NCI-H2196 treated with DMSO at 0.1 percent for 48 hours (cell line): Measurements from ENCODE around the gene MAJIN.

Experiments used
- DNase-seq: peaks from one replicate; lab custom pipeline; 2025; ENCODE audit not compliant: unreplicated experiment; lab: John Stamatoyannopoulos, UW

Gene MAJIN

DNA sequence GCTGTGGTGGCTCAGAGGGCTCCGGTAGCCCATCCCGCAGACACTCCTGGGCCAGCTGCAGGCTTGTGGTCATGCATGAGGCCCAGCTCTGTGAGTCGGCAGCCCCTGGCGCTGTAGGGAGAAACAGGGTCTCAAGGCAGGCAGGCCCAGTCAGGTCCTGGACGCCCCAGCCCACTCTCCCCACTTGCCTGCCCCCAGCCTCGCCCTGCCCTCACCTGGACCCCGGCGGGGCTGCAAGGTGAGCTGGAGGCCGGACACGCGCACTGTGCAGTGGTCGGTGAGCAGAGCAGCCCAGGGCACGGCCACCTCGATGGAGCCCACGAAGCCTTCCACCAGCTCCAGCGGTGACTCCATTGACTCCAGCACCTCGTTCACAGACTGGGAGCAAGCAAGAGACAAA, 57.8 kb downstream of the MAJIN start:
- DNase-seq = no peak

GRCh38 chr11:64913171-64913727, 58.7 kb downstream of the MAJIN start:
- no peak for DNase-seq

- no peak for DNase-seq
These were observed 60.2 kb downstream of the MAJIN start for GRCh38 chr11:64911689-64912088.

DNA sequence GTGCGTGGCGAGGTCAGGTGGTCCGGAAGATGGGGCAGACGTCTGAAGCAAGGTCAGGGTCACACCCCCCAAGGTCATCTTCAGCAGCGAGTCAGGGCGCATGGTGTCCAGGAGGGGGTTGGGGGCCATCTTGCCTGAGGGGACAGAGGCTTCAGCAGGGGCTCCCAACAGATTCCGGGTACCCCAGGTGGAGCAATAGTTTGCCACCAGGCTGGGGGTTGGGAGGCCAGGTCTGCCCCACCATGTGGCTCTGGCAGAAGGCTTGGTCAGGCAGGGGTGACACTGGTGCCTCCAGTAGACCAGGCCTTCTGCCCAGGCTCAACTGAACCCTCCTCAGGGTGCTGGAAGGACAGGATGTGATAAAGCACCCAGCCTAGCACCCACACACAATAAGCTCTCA, 60.8 kb downstream of the MAJIN start:
- DNase-seq = no peak

- DNase-seq = no peak
These were observed 61.3 kb downstream of the MAJIN start for GRCh38 chr11:64910451-64911093.

DNA sequence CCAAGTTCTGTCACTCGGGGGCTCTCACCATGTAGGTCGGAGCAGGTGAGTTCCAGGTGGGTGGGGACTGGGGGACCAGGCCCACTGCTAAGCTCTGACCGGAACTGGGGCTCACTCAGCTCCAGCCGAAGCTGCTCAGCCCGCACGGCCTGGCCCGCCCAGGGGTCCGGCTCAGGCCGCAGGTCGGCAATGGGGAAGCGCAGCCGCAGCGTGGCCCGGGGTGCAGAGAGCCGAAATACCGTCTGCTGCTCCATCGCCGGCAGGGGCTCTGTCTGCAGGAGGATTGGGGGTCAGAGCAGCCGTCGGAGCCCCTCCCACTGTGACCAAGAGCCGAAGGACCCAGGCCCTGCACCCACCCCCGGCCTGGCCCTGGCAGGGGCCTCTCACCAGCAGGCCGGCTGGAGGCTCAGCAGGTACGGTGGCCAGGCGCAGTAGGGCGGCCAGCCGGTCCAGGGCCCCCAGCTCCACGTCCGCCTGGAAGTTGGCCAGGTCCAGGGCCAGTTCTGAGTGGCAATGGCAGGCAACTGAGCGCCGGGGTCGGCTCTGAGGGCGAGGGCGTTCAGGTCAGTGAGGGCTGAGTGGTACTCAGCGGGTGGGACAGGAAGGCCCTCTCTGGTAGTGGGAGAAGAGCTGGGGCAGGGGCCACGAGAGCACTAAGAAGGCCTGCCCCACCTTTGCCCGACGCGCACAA, 62.1 kb downstream of the MAJIN start:
- DNase-seq = no peak

GRCh38 chr11:64908766-64909165, 63.1 kb downstream of the MAJIN start:
- DNase-seq = no peak

GRCh38 chr11:64906314-64906635, 65.6 kb downstream of the MAJIN start:
- no peak for DNase-seq

GRCh38 chr11:64905516-64906313, 66.2 kb downstream of the MAJIN start:
- DNase-seq = no peak

DNA sequence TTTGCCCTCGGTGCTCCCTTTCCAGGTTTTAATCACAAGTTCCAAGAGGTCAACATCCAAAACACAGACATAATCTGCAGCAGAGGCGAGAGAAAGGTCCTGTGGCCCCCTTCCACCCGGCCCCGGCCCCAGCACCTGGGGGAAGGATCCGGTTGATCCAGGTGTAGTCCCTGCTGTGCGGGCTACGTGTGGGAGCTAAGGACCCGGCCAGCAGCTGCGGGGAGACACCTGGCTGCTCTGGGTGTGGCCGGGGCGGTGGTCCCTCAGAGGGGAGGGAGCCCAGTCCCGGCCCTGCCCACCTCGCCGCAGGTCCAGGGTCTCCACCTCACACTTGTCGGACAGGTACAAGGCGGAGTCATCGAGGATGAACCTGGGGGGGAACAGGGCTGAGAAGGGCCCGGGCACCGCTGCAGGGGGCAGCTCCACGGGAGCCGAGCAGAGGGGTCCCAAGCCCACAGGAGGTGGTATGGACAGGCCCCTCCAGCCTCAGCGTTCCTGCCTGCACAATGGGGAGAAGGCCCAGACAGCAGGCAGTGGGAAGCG, 68.5 kb downstream of the MAJIN start:
- no peak for DNase-seq

GRCh38 chr11:64902102-64902900, 69.6 kb downstream of the MAJIN start:
- DNase-seq = no peak

DNA sequence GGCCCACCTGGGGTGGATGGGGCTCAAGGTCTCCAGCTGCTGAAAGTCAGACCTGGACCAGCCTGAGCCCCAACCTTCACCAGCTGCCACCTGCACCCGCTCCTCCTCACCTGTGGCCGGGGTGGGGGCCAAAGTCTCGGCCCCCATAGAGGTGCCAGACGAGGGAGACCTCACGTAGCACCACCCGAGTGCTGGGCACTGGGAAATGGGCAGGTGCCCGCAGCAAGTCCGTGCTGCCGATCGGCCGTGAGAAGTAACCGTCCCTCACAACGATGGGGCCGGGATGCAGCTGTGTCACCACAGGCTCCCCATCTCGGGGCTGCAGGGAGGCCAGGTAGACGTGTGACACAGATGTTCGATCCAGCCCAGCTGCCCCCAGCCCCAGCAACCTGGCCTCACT, 71.1 kb downstream of the MAJIN start:
- no peak for DNase-seq

DNA sequence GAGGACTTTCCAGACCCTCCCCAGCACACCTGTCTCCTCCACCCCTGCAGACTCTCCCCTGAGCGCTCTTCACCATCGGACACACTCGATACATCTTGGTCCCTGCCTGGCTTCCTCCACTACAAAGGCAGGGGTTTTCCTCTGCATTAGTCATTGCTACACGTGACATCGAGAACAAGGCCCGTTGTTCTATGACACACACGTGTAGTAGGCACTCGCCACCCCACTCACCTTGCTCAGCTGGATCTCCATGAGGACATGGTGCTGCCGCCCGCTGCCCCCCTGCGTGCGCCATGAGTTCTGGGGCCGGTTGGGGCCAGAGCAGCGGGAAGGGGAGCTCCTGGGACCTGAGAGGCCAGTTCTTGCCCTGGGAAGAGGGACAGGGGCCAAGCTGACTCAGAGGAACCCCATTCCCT, 71.6 kb downstream of the MAJIN start:
- no peak for DNase-seq

DNA sequence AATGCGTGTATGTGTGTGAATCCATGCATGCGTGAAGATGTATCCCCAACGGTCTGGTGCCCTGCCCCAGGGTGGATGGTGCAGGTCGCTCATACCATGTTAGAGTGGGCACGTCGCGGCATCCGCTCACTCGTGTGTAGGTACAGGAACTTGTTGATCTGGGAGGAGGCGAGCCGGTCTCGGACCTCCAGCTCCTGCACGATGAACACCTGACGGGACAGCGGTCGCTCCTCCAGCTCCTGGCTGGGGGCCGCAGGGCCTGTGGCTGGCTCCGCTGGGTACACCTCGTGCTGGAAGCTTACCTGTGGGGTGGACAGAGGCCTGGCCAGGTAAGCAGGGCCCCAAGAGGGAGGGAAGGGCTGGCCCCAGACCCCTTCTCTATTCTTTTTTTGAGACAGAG, 73.4 kb downstream of the MAJIN start:
- DNase-seq = no peak

GRCh38 chr11:64898076-64898445, 73.8 kb downstream of the MAJIN start:
- no peak for DNase-seq

DNA sequence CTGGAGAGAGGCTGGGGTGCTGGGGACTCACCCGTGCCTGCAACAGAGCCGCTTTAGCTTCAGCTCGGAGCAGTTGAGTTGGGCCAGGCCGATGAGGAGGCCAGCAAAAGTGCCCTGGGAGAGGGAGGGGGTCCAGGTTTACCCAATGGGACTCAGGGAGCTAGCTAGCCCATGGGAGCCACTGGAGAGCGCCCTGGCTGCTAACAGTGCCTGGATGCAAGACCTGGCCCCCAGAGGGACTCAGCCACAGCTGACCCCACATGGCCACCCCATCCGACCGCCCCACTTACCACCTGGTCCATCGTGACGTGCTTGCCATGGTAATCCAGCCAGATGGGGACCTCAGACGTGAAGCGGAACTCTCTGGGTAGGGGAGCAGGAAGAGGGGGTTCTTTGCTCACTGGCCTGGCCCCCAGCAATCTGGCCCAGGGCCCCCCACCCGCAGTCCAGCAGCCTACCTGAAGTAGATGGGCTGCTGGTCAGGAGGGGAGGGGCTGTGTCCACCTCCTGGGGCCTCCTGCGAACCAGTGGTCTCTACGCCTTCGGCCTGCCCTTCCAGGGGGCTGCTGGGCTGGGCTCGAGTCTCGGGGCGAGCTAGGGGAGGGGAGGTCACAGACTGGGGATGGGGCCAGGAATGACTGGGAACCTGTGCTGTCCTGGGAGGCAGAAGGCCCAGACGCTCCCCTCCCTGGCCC, 74.4 kb downstream of the MAJIN start:
- DNase-seq = no peak

DNA sequence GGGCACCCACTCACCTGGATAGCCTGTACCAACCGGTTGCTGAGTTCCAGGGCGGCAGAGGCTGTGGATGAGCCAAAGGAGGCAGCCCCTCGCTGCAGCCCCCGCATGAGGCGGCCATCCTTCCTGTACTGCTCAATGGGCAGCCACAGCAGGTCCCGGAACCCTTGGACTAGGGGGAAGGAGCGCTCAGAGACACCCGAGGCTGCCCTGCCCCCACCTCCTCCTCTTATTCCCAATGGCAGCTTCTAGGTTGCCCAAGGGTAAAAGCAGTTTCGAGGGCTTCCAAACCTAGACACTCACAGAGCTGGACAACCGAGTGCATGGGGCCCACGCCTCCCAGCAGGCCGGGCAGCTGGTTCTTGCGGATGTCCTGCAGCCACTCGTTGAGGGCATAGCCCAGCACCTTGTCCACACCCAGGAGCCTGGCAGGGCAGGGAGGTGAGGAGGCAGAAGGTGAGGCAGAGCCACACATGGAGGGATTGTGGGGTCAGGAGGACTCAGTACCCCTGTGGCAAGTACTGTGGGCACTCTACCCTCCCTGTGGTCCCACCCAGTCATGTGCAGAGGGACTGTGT, 75.4 kb downstream of the MAJIN start:
- no peak for DNase-seq

- DNase-seq = no peak
These were observed 77.0 kb downstream of the MAJIN start for GRCh38 chr11:64894812-64895452.

DNA sequence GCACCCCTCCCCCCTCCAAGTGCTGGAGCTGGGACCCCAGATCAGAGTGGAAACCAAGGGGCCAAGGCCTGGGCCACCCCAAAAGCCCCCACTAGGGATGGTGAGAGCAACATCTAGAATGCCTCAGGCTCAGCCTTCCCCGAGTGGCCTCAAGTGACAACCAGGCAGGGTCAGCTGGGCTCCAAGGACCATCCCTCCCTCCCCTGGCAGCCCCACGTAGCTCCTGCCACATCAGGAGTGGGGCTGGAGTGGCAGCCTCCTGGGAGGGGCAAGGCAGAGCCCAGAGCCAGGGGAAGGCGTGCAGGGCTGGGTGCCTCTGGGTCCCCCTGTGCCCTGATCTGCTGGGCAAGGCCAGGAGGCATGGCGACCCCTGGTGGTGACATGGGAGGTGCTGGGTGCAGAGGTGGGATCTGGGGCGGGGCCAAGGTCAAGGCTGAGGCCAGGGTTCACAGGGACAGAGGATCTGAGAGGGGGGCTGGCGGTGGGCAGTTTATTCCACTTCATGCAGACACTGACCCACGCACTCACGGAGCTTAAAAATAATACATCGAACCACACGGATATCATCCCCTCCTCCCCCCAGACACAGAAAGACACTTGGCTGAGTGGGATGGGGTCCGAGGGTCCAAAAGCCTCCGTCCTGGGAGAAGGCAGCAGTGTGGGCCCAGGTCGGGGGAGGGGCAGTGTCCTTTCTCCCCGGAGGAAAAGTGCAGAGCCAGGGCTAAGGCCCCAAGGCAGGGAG, 77.7 kb downstream of the MAJIN start:
- peak; percentile 10 for DNase-seq
